ENCODE data around the gene PHACTR3.

The PHACTR3 gene

DNA sequence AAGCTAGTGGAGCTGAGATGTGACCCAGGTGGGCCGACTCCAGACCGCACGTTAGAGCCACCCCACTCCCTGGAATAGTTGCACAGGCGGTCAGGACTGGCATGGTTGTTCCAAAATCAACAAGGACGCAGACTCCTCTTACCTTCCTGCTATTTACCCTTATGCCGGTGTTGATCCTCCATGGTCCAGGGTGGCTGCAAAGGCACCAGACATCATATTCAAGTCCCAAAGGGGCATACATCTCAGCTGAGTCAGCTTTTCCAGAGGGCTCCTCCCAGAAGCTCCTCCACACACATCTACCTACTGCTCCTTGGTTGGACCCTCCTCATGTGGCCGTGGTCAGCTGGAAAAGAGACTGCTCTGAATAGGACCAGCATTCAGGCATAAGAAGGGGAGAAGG lies 216.9 kb downstream of the PHACTR3 start:
- in situ Hi-C loops (cut with MboI; ENCODE audit: low sequenced_read_pairs), result no loop called here

DNA sequence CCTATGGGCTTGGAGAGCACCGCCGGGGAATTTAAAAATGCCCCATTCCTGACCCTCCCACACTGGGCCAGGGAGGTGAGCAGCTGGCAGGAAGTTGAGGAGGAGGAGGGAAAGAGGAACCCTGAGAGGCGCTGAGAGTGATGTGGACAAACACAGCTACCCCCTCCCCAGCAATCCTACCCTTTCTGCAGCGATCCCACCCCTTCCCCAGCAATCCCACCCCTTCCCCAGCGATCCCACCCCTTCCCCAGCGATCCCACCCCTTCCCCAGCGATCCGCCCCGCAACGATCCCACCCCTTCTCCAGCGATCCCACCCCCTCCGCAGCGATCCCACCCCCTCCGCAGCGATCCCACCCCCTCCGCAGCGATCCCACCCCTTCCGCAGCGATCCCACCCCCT lies 217.4 kb downstream of the PHACTR3 start:
- in situ Hi-C loops (cut with MboI; ENCODE audit: low sequenced_read_pairs), result no loop called here

DNA sequence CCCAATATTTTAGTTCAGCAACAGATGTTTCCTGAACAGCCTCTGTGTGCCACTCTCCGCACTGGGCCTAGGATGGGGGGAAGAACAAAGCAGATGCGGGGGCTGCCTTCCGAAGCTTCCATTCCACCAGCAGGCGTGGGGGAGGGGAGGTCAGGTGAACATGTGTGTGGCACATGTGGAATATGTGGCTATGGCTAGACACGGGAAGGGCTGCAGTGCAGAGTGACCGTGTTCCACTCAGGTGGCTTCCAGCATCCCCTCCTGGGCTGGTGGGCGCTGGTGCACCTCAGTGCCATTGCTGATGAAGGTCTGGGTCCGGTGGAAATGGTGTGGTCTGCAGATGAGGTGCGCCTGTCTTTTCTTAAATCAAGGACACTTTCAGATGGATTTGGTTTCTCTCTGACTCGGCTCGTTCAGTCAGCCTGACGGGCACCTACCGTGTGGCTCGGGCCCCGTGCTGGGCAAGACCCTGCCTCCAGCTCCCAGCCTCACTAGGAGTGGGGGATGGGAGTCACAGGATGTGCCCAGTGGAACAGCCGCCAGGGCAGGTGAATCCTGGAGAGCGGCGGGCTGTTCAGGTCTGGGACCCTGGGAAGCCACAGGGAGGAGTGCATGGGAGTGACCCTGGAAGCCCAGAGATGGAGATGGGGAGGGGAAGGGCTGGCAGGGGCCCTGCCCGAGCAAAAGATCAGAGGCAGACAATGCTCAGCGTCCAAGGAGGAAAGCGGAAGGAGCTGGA lies 218.1 kb downstream of the PHACTR3 start:
- in situ Hi-C loops (cut with MboI; ENCODE audit: low sequenced_read_pairs), result no loop called here

DNA sequence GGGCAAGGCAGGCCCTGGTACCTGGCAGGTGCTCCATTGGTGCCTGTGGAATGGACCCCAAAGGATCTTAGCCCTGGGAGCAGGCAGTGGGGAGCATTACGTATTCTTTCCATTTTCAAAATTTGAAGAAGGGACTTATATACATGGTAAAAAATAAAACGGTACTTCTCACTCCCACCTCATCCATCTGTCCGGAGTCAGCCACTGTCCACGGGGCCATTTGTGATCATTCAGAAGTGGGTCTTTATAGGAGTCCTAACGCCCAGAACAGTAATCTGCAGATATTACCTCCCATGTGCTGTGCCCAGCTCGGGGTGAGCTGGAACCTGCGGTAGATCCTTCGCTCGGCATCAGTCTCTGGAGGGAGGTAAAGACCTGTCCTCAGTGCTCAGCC lies 218.7 kb downstream of the PHACTR3 start:
- in situ Hi-C loops (cut with MboI; ENCODE audit: low sequenced_read_pairs), result no loop called here

DNA sequence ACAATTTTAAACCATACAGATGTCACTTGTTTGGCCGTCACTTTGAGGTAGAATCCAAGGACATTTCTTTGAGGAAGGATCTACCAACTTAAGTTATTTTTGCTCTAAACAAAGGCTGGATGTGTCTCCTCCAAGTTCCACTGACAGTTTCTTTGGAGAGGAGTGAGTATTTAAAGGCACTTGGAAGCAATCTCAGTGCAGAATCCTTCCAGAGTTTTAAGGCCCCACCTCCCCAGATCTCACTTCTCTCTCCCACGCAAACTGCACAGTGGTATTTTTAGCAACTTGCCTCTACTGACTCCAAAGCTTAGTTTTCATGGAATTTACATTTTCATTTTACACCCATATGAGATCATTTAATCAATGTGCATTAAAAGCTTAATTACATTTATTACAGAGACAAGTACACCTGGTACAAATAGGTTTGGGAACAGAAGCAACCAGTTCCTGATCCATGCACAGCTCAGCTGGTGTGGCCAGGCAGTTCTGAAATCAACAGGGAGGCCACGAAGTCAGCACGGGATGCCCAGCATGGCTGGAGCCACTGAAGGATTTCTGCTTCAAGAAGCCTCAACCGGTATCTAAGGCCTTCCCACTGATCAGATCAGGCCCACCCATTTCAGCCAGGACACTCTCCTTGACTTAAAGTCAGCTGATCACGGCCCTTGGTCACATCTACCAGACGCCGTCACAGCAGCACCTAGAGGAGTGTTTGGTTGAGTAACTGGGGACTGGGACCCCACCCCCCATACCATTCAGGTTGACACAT lies 219.3 kb downstream of the PHACTR3 start:
- in situ Hi-C loops (cut with MboI; ENCODE audit: low sequenced_read_pairs), result no loop called here

DNA sequence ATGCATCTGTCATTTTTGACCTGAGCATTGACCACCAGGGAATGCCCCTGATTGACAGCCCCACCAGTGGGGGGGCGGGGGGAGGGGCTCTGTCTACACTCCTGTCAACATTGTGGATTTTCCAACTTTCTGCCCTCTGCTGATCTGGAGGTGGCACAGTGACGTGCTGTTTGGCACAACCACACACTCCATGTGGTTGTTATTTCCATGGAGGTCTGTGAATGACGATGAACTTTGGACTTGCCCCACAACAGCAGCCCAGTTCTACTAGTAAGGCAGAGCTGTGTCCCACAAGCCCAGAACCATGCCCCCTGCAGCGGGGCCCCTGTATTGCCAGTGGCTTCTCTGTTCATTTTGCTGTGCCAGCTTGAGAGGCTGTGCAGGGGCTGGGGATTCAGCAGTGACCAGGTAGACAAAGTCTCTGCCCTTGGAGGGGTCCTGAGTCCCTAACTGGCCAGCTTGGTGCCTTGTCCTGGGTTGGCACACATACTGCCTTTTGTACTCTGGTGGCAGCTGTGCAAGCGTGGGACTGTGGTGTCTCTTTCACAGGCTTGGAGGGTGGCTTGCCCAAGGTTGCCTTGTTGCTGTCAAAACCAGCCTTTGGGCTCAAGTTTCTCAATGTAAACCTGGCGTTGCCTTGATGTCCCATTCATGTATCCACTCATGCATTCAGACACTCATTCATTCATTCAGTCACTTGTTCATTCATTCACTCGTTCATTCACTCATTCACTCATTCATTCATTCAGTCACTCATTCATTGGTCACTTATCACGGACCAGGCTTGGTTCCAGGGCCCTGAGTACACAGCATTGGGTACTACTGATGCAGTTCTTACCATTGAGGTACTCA lies 220.6 kb downstream of the PHACTR3 start:
- in situ Hi-C loops (cut with MboI; ENCODE audit: low sequenced_read_pairs), result no loop called here

DNA sequence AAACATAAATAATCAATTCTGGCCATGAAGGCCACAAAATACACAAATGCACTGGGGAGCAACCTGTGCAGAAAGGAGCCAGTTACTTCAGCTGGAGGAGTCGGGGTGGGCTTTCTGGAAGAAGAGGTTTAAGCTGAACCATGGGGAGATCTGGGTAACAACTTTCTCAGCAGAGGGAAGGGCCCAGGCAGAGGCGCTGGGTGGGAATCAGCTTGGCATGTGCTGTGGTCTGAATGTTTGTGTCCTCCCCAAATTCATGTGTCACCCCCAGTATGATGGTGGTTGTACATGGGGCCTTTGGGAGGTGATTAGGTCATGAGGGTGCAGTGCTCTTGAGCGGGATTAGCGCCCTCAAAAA lies 221.2 kb downstream of the PHACTR3 start:
- in situ Hi-C loops (cut with MboI; ENCODE audit: low sequenced_read_pairs), result no loop called here

DNA sequence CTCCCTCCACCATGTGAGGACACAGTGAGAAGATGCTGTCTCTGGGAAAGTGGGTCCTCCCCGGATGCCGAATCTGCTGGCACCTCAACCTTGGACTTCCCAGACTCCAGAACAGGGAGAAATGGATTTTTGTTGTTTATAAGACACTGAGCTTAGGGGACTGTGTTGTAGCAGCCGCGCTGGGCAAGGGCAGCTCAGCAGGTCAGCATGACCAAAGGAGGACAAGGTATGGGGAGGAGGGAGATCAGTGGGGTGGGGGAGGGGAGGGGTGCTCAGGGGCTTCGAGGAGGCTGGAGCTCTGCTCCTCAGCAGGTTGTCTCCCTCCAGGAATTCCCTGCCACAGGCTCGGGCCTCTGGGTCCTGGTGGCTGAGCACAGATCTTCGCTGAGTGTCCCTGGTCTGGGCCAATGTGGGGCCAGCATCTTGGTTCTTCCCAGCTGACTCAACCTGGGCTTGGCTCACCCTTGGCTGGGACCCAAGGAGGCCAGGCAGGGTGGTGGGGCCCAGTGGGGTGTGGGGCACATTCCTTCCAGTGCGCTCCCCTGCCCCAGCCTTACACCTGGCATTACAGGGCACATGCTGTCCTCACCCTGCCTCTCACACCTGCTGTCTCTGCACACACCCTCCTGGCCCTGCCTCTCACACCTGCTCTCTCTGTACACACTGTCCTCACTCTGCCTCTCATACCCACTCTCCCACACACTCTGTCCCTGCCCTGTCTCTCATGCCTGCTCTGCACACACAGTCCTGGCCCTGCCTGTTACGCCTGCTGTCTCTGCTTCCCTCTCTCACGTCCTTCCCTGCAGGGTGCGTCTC lies 221.8 kb downstream of the PHACTR3 start:
- in situ Hi-C loops (cut with MboI; ENCODE audit: low sequenced_read_pairs), result no loop called here

DNA sequence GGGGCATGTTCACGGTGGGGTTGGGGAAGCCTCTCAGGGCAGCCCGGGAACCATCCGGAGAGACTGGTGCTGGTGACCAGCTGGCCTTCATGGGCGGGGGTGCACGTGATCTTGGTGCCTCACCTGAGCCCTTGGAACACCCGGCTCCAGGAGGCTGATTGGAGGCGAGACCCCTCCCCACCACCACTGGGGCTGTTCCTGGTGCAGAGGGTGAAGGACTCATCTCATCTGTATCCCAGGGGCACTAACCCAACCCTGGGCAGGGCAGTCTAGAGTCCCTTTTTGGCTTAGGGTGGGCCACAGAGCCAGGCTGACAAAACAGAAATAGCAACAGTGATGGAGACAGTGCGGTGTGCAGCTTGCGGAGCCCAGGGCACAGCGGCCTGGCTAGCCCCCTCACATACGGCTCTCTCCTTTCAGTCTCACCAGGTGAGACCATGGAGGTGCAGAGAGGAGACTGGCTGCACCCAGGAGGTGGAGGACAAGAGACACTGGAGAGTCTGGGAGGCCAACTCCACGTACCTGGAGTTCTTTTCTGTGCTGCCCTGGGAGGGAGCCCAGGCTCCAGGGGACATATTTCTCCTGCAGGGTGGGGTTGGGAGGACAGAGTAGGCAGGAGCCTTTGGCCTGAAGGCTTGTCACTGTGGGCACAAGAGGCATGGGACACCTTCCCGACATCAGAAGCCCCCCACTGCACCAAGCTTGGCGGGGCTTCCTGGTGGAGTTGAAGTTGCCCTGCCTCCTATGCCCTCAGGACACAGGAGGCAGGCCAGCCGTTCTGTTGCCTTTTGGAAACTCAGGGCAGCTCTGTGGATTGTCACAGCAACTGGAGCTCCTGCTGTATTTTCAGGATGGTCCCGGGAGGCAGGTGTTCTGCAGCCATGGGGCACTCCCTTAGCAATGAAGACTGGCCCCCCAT lies 223.1 kb downstream of the PHACTR3 start:
- in situ Hi-C loops (cut with MboI; ENCODE audit: low sequenced_read_pairs), result no loop called here

DNA sequence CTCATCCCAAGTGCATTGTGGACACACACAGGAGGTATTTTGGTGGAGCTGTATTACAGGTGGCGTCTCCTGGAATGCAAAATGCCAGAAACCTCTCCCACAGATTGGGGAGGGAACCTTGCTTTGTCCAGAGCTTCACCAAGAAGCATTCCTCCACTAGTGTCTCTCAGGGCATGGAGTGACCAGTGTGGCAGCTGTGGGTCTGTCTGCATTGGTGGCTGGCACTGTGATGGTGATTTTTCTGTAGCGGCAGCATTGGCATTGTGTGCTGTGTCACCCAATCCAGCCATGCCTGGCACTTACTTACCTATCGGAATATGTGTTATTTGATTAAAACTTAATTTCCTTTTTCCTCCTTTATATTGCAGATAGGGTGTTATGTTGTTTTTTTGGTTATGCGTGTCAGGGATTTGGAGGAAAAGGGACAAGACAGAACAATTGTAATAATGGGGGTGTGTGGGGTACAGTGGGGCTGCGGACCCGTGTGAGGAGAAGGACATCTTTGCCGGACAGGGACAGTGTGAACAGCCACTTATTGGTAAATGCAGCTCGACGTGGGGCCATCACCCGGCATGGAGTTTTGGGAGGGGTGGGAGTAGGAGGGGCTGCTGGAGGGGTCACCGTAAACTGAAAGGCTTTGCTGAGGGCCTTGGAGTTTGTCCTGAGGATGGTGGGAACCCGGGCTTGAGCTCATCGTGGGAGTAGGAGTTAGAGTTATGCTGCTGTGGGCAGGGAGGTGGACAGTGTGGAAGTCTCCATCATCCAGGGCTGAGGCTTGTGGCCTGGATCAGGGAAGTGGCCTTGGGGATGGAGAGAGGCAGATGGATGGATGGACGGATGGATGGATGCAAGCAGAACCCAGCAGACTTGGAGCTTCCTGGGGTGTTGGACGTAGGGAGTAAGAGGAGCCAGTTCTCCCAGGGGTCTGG lies 224.0 kb downstream of the PHACTR3 start:
- in situ Hi-C loops (cut with MboI; ENCODE audit: low sequenced_read_pairs), result no loop called here

DNA sequence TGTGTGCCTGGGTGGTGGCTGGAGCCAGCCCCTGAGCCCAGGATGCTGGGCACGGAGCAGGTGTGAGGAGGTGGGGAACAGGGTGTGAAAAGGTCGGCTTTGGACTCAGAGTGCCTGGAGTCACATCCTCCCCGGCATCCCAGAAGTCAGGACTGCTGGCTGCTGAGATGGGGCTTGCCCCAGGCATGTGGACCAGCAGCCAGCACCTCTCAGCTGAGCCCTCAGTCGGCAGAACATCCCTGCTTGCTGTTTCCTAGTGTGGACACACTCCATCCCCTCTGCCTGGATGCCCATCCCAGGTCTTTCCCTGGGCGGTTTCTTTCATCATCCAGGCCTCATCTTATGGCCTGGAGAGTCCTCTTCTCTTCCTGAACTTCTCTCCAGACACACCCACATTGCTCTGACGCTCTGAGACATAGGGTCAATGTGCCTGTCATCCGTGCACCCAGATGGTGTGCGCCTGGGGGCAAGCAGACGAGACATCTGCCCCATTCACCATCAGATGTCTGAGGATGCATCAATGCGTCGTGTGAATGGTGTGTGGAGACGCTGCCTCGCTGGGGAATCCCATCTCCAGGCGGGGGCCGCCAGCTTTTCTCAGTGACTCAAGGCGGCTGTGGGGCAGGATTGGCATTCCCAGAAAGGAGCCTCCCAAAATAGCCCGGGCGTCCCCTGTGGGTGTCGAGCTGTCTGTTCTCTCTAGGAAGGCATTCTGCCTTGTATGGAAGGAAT lies 224.9 kb downstream of the PHACTR3 start:
- in situ Hi-C loops (cut with MboI; ENCODE audit: low sequenced_read_pairs), result no loop called here

DNA sequence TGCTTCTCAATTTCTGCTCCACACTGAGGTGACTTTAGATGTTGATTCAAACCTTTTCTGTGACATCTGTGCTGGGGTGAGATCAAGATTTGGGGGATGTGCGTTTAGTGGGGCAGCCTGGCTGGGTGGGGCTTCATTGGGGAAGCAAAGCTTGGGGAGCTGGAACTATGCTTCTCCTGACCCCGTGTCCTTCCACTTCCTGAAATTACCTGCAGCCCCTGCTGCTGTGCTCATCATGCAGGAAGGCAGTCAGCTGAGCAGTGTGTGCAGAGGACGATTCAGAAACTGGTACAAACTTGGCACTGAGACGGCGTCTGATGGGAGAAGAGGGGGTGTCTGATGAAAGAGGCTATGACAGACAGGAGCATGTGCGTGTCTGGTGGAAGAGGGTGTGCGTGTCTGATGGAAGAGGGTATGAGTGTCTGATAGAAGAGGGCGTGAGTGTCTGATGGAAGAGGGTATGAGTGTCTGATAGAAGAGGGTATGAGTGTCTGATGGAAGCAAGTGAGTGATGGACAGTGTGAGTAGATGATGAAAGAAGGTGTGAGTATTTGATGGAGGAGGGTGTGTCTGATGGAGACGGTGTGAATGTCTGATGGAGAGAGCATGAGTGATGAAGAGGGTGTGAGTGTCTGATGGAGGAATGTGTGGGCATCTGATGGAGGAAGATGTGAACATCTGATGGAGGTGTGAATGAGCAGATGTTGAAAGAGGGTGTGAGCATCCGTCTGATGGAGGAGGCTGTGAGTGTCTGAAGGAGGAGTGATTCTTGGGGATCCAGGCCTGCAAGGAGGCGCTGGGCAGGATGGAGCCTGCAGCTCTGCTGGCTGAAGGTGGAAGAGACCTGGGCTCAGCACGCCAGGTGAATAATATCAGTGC lies 225.7 kb downstream of the PHACTR3 start:
- in situ Hi-C loops (cut with MboI; ENCODE audit: low sequenced_read_pairs), result no loop called here

DNA sequence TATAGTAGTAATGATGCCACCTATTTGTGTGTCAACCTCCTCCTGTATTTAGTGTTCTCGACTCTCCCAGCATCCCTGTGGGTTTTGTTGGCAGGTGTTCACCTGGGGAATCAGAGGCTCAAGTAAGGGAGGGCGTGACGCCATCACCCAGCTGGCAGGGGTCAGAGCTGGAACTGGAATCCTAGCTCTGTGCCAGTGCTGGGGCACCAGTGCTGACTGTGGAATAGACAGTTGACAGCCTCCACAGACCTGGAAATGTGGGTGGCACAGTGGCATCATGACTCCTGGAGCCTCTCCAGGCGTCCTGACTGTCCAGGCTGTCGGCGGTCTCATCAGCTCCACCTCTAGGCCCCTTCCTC lies 226.3 kb downstream of the PHACTR3 start:
- in situ Hi-C loops (cut with MboI; ENCODE audit: low sequenced_read_pairs), result no loop called here

DNA sequence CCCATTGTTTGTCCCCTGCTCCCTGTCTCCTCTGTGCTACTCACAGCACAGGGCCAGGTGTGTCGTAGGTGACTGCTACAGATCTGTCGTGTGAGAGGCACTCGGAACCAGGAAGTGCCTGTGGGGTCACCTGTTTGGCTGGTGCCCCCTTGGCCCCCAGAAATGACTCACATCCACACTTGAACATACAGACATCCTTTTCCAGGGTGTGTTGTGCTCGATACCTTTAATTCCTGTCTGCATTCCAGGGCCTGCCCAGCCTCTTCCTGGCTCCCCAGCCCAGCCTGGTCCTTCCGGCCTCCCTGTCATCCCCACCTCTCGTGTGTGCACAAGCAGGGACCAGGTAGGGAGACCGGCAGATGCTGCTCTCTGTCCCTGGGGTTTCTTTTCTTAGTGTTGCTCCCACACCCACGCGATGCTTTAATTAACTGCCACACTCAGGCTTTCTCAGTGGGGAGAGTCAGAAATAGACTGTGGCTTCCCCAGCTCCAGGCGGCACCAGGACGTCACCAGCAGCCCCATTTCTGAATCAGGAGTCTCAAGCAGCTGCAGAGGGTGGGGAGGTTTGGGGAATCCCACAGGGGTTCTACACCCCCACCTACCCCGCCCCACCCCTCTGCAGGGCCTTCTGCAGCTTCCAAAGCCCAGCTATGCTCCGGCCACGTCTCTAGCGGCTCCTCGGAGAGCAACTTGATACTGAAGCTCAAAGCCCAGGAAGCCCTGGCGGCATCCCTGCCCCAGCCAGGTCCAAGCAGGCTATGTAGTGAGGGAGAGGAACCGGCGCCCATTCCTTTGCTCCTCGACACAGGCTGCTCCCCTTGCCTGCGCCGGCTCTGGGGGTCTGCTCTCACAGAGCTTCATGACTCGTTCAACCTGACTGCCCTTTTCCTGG lies 226.9 kb downstream of the PHACTR3 start:
- in situ Hi-C loops (cut with MboI; ENCODE audit: low sequenced_read_pairs), result no loop called here

DNA sequence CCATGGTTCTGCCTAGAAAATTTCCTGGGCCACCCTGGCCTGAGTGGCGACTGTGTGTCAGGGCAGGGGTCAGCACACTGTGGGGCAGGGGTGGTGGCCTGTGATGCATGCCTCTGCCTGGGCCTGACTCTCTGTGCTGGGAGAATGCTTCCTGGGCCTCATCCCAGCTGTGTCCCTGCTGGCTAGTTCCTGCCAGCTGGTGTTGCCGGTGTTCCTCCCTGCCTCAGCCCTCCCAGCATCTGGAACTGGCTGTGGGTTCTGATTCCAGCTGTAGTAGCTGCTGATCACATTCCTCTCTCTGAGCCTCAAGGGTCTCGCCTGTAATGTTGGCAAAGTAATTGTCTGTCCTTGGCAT lies 227.6 kb downstream of the PHACTR3 start:
- in situ Hi-C loops (cut with MboI; ENCODE audit: low sequenced_read_pairs), result no loop called here

Data from HL-60/S4 treated with retinoic acid at 250 ng/mL for 4 days and 3 days (cell line).